ENCODE data around the gene SLC47A2.

SLC47A2 gene

GRCh38 chr17:19705771-19706770 lies 10.3 kb downstream of the SLC47A2 start:
- H4K20me1 ChIP-seq (ENCODE audit: insufficient read depth) = no peaks in the 10 kb centered on the region
- no peaks in the 10 kb centered on the region for H3K36me3 ChIP-seq (ENCODE audit: insufficient read depth)
- no peak overlapping the region for H3K9ac ChIP-seq
- no peak overlapping the region for H3K4me3 ChIP-seq (IDR thresholded peaks at IDR 0.05; ENCODE audit: insufficient read depth, low read depth, low read length)
- H3K4me2 ChIP-seq = no peak overlapping the region
- no peaks in the 10 kb centered on the region for H3K4me1 ChIP-seq (ENCODE audit: low read depth, poor library complexity, severe bottlenecking)
- TF ChIP-seq, protein P1, sequence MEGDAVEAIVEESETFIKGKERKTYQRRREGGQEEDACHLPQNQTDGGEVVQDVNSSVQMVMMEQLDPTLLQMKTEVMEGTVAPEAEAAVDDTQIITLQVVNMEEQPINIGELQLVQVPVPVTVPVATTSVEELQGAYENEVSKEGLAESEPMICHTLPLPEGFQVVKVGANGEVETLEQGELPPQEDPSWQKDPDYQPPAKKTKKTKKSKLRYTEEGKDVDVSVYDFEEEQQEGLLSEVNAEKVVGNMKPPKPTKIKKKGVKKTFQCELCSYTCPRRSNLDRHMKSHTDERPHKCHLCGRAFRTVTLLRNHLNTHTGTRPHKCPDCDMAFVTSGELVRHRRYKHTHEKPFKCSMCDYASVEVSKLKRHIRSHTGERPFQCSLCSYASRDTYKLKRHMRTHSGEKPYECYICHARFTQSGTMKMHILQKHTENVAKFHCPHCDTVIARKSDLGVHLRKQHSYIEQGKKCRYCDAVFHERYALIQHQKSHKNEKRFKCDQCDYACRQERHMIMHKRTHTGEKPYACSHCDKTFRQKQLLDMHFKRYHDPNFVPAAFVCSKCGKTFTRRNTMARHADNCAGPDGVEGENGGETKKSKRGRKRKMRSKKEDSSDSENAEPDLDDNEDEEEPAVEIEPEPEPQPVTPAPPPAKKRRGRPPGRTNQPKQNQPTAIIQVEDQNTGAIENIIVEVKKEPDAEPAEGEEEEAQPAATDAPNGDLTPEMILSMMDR (conservative IDR thresholded peaks at IDR 0.05; ENCODE audit: low read depth, low read length) = no peak
- H2AFZ ChIP-seq (ENCODE audit: low read depth) = no peak overlapping the region
- H3K27me3 ChIP-seq (ENCODE audit: insufficient read depth, low read depth) = no peaks in the 10 kb centered on the region
- no peak overlapping the region for H3K27ac ChIP-seq
- H3K79me2 ChIP-seq (ENCODE audit: insufficient read depth, low read depth) = no peaks in the 10 kb centered on the region

GRCh38 chr17:19705201-19705600 lies 11.2 kb downstream of the SLC47A2 start:
- no peaks in the 10 kb centered on the region for H3K36me3 ChIP-seq (ENCODE audit: insufficient read depth)
- no peak overlapping the region for H3K27ac ChIP-seq
- no peak overlapping the region for H3K4me3 ChIP-seq (IDR thresholded peaks at IDR 0.05; ENCODE audit: insufficient read depth, low read depth, low read length)
- H3K4me1 ChIP-seq (ENCODE audit: low read depth, poor library complexity, severe bottlenecking) = no peaks in the 10 kb centered on the region
- no peak overlapping the region for H2AFZ ChIP-seq (ENCODE audit: low read depth)
- no peaks in the 10 kb centered on the region for H3K27me3 ChIP-seq (ENCODE audit: insufficient read depth, low read depth)
- no peaks in the 10 kb centered on the region for H3K79me2 ChIP-seq (ENCODE audit: insufficient read depth, low read depth)
- H3K4me2 ChIP-seq = no peak overlapping the region
- TF ChIP-seq, protein P1 (conservative IDR thresholded peaks at IDR 0.05; ENCODE audit: low read depth, low read length) = no peak
- H3K9ac ChIP-seq = no peak overlapping the region
- H4K20me1 ChIP-seq (ENCODE audit: insufficient read depth) = no peaks in the 10 kb centered on the region

DNA sequence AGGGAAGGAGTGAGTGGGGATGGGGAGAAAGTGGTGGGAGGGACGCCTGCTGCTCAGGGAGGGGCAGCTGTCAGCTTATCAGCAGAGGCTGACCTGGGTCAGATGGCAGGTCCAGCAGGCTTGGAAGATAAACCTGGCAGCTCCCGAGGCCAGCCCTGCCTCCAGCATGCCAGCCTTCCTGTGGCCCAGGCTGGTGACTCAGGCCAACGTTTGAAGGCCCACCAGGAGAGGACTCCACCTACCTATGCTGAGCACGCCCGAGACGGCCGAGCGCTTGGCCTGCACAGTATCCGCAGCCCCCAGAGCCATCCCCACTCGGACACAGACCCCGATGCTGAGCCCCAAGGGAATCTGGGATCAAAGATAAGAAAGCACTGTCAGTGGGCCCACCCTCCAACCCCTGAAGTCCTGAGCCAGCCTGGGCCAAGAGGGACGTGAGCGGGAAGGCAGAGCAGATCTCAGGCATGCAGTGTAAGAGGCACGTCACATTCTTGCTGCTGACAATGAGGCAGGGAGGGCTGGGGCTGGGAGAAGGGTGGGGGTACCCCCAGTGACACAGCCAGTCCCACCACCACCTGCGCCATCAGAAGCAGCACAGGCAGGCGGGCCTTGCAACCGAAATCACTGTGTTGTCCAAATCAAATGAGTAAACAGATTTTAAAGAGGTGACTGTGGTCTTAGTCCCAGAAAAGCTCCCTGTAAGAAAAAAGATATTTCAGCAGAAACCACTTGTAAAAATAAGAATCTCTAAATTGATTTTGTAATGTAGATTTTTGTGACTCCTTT lies 12.4 kb downstream of the SLC47A2 start:
- H3K79me2 ChIP-seq (ENCODE audit: insufficient read depth, low read depth) = no peaks in the 10 kb centered on the region
- no peak overlapping the region for H3K9ac ChIP-seq
- H3K4me2 ChIP-seq = no peak overlapping the region
- H3K36me3 ChIP-seq (ENCODE audit: insufficient read depth) = no peaks in the 10 kb centered on the region
- TF ChIP-seq, protein P1 (conservative IDR thresholded peaks at IDR 0.05; ENCODE audit: low read depth, low read length) = no peak
- no peaks in the 10 kb centered on the region for H3K27me3 ChIP-seq (ENCODE audit: insufficient read depth, low read depth)
- no peaks in the 10 kb centered on the region for H3K4me1 ChIP-seq (ENCODE audit: low read depth, poor library complexity, severe bottlenecking)
- H4K20me1 ChIP-seq (ENCODE audit: insufficient read depth) = no peaks in the 10 kb centered on the region
- no peak overlapping the region for H2AFZ ChIP-seq (ENCODE audit: low read depth)
- H3K27ac ChIP-seq = no peak overlapping the region
- no peak overlapping the region for H3K4me3 ChIP-seq (IDR thresholded peaks at IDR 0.05; ENCODE audit: insufficient read depth, low read depth, low read length)

DNA sequence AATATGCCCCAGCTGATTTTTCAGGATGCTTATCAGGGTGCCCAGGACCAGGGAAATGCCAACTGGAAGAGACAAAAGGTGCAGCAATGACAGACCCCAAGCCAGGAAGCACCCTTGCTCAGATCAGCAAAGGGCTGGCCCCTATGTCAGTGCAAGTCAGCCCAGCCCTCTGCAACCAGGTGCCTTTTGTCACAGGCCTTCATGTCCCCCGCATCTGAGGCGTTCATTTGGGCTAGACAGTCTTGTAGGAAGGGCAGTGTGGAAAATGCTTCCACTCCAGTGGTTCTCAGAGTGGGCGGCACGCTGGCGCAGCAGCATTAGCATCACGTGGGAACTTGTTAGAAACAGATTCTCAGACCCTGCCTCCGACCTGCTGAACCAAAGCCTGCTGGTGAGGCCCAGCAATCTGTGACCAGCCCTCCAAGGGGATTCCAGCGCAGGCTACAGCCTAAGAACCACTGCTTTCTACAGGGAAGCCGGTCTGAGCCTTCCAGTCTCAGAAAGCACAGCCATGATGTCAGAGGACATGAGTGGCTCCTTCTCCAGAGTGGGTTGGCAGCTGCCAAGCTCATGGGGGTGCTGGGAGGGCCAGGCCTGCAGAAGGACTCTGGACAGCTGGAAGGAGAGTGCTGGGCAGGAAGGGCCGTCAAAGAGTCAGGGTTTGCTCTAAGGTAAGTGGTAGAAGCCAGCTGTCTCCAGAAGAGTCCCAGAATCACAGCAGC lies 13.1 kb downstream of the SLC47A2 start:
- Histone ChIP-seq H3K27ac (no peak overlapping the region), H3K9ac (no peak overlapping the region), H3K4me1 (ENCODE audit: low read depth, poor library complexity, severe bottlenecking) (no peaks in the 10 kb centered on the region), H3K36me3 (ENCODE audit: insufficient read depth) (no peaks in the 10 kb centered on the region), H4K20me1 (ENCODE audit: insufficient read depth) (no peaks in the 10 kb centered on the region), H3K27me3 (ENCODE audit: insufficient read depth, low read depth) (no peaks in the 10 kb centered on the region), H2AFZ (ENCODE audit: low read depth) (no peak overlapping the region), H3K4me3 (IDR thresholded peaks at IDR 0.05; ENCODE audit: insufficient read depth, low read depth, low read length) (no peak overlapping the region), H3K4me2 (no peak overlapping the region), H3K79me2 (ENCODE audit: insufficient read depth, low read depth) (no peaks in the 10 kb centered on the region)
- TF ChIP-seq, protein P1 (conservative IDR thresholded peaks at IDR 0.05; ENCODE audit: low read depth, low read length) = no peak
